ENCODE data around the gene RNASEH2B. TPM values are rescaled to one million over a fixed set of nuclear protein-coding genes. Genes with fewer than 3 reads are reported as not detected.

Gene RNASEH2B
- total and polyA plus RNA-seq, 9 of the 15 experiments (the other 6 are each of a cell fraction or from before 2014, with no cell fraction given): 26.3 to 109 (median 62.5) TPM

GRCh38 chr13:51001335-51001734 is 91.7 kb downstream of the RNASEH2B start:
- Histone ChIP-seq H2AFZ (ENCODE audit: low read depth, low read length) (no peak overlapping the region), H3K9ac (ENCODE audit: insufficient read depth in 1 of 2, low read depth in 2 of 2, low read length in 2 of 2) (no peak overlapping the region), H3K27me3 (ENCODE audit: control insufficient read depth in 2 of 2, insufficient read depth in 2 of 2, low read length in 2 of 2) (peaks cover 14 to 36% of the 10 kb centered on the region in 2 experiments; a peak in 4 of 5 replicates), H3K4me2 (ENCODE audit: insufficient read depth, low read length) (no peak overlapping the region), H3K9me3 (replicated peaks; ENCODE audit: control insufficient read depth, insufficient read depth, low read depth, low read length) (no peaks in the 10 kb centered on the region), H3K79me2 (ENCODE audit: control insufficient read depth, insufficient read depth, low read length) (no peaks in the 10 kb centered on the region), H3K4me3 (no peak overlapping the region), H4K20me1 (replicated peaks; ENCODE audit: control insufficient read depth, insufficient read depth, low read length) (no peaks in the 10 kb centered on the region), H3K9me1 (ENCODE audit: control insufficient read depth, insufficient read depth, low read length) (no peaks in the 10 kb centered on the region), H3K36me3 (ENCODE audit: control insufficient read depth, insufficient read depth, low read length) (no peaks in the 10 kb centered on the region), H3K4me1 (replicated peaks in 1 of 2; ENCODE audit: control insufficient read depth in 2 of 2, insufficient read depth in 2 of 2, low read length in 2 of 2) (no peaks in the 10 kb centered on the region), H3K27ac (ENCODE audit: extremely low read depth, low read depth, low read length) (no peak overlapping the region)
- DNase-seq (ENCODE audit: extremely low read depth in 1 of 4, low spot score in 3 of 4) (no peak), ATAC-seq (no peak), FAIRE-seq (no peak)
- intact Hi-C loops (cut with micrococcal nuclease): no loop called here
- POLR2A ChIA-PET: no interaction called here
- BruUV-seq (replicated peaks): no TSS peak
- TF ChIP-seq, protein P1, sequence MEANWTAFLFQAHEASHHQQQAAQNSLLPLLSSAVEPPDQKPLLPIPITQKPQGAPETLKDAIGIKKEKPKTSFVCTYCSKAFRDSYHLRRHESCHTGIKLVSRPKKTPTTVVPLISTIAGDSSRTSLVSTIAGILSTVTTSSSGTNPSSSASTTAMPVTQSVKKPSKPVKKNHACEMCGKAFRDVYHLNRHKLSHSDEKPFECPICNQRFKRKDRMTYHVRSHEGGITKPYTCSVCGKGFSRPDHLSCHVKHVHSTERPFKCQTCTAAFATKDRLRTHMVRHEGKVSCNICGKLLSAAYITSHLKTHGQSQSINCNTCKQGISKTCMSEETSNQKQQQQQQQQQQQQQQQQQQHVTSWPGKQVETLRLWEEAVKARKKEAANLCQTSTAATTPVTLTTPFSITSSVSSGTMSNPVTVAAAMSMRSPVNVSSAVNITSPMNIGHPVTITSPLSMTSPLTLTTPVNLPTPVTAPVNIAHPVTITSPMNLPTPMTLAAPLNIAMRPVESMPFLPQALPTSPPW (CRISPR knock-in tag; IDR thresholded peaks at IDR 0.05): no peak
- TF ChIP-seq, protein P2, sequence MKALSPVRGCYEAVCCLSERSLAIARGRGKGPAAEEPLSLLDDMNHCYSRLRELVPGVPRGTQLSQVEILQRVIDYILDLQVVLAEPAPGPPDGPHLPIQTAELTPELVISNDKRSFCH (CRISPR knock-in tag; IDR thresholded peaks at IDR 0.05): no peak
- TF ChIP-seq, protein P2 (tag; IDR thresholded peaks at IDR 0.05): no peak
- TF ChIP-seq SMAD2 (IDR thresholded peaks at IDR 0.05; ENCODE audit: low read depth, low read length) (no peak), LEF1 (IDR thresholded peaks at IDR 0.05) (no peak), IRF2 (CRISPR knock-in tag; IDR thresholded peaks at IDR 0.05) (no peak), ZFPM2 (CRISPR knock-in tag; IDR thresholded peaks at IDR 0.05) (no peak)
- TF ChIP-seq, protein P3, sequence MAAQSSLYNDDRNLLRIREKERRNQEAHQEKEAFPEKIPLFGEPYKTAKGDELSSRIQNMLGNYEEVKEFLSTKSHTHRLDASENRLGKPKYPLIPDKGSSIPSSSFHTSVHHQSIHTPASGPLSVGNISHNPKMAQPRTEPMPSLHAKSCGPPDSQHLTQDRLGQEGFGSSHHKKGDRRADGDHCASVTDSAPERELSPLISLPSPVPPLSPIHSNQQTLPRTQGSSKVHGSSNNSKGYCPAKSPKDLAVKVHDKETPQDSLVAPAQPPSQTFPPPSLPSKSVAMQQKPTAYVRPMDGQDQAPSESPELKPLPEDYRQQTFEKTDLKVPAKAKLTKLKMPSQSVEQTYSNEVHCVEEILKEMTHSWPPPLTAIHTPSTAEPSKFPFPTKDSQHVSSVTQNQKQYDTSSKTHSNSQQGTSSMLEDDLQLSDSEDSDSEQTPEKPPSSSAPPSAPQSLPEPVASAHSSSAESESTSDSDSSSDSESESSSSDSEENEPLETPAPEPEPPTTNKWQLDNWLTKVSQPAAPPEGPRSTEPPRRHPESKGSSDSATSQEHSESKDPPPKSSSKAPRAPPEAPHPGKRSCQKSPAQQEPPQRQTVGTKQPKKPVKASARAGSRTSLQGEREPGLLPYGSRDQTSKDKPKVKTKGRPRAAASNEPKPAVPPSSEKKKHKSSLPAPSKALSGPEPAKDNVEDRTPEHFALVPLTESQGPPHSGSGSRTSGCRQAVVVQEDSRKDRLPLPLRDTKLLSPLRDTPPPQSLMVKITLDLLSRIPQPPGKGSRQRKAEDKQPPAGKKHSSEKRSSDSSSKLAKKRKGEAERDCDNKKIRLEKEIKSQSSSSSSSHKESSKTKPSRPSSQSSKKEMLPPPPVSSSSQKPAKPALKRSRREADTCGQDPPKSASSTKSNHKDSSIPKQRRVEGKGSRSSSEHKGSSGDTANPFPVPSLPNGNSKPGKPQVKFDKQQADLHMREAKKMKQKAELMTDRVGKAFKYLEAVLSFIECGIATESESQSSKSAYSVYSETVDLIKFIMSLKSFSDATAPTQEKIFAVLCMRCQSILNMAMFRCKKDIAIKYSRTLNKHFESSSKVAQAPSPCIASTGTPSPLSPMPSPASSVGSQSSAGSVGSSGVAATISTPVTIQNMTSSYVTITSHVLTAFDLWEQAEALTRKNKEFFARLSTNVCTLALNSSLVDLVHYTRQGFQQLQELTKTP (IDR thresholded peaks at IDR 0.05; ENCODE audit: low read depth in 1 of 2, partially characterized antibody in 2 of 2): no peak
- CTCF ChIA-PET (ENCODE audit: low intra/inter-chr PET ratio): no interaction called here
- in situ Hi-C loops (cut with MboI): no loop called here
- 2% methylated on average over 8 of the region's 8 CpGs for WGBS (ENCODE audit: insufficient coverage, low coverage, missing lambda C conversion rate)

All from K562 (cell line).